H9 (cell line): ENCODE data around the gene TMIE. TPM values are rescaled to one million over a fixed set of nuclear protein-coding genes. Genes with fewer than 3 reads are reported as not detected.

ENCODE experiments used
- DNase-seq: peaks from one replicate; pipeline ENCODE4 v3.0.0-alpha.2; 2017
- H2AFZ ChIP-seq: one replicate; pipeline ENCODE4 v1.6.1; 2013; ENCODE audit warnings: mild to moderate bottlenecking, low read length, control low read depth, moderate library complexity
- H2AK5ac ChIP-seq: 2 replicates; pipeline ENCODE4 v1.6.1; 2013; ENCODE audit warnings: low read length, control low read depth, mixed read lengths; ENCODE audit not compliant: insufficient read length
- H2BK120ac ChIP-seq: one replicate; pipeline ENCODE4 v1.6.1; 2013; ENCODE audit warnings: low read depth, mild to moderate bottlenecking, low read length, control low read depth, inconsistent platforms; ENCODE audit not compliant: poor library complexity, severe bottlenecking
- H2BK12ac ChIP-seq: 2 replicates; pipeline ENCODE4 v1.6.1; 2013; ENCODE audit warnings: low read length, control low read depth, mixed read lengths, low read depth; ENCODE audit not compliant: insufficient read length
- H2BK15ac ChIP-seq: 2 replicates; pipeline ENCODE4 v1.6.1; 2013; ENCODE audit warnings: low read depth, low read length, control low read depth
- H2BK20ac ChIP-seq: one replicate; pipeline ENCODE4 v1.6.1; 2013; ENCODE audit warnings: low read depth, mild to moderate bottlenecking, low read length, control low read depth, inconsistent platforms; ENCODE audit not compliant: poor library complexity, severe bottlenecking
- H2BK5ac ChIP-seq: 2 replicates; pipeline ENCODE4 v1.6.1; 2013; ENCODE audit warnings: low read length, control low read depth, mixed read lengths; ENCODE audit not compliant: insufficient read length
- H3K14ac ChIP-seq: 2 replicates; pipeline ENCODE4 v1.6.1; 2013; ENCODE audit warnings: low read length, control low read depth; ENCODE audit not compliant: insufficient read depth
- H3K18ac ChIP-seq: 2 replicates; pipeline ENCODE4 v1.6.1; 2013; ENCODE audit warnings: low read depth, mild to moderate bottlenecking, mixed read lengths, low read length, control low read depth; ENCODE audit not compliant: insufficient read length
- H3K23ac ChIP-seq: 2 replicates; pipeline ENCODE4 v1.6.1; 2013; ENCODE audit warnings: low read length, control low read depth, mixed read lengths, low read depth; ENCODE audit not compliant: insufficient read length
- H3K23me2 ChIP-seq: 2 replicates; pipeline ENCODE4 v1.6.1; 2013; ENCODE audit warnings: low read depth, mild to moderate bottlenecking, mixed read lengths, low read length, control low read depth; ENCODE audit not compliant: insufficient read length, poor library complexity, severe bottlenecking
- H3K27ac ChIP-seq: 2 replicates; pipeline ENCODE4 v1.5.1; 2013; ENCODE audit warnings: low read length, control low read depth, mixed read lengths, low read depth; ENCODE audit not compliant: insufficient read length
- H3K27me3 ChIP-seq: 2 replicates; pipeline ENCODE4 v1.6.1; 2013; ENCODE audit warnings: low read length, control low read depth, inconsistent platforms; ENCODE audit not compliant: insufficient read depth
- H3K4ac ChIP-seq: 2 replicates; pipeline ENCODE4 v1.6.1; 2013; ENCODE audit warnings: low read depth, mild to moderate bottlenecking, control low read depth, inconsistent platforms, low read length, moderate library complexity
- H3K4me1 ChIP-seq: 2 replicates; pipeline ENCODE4 v1.6.1; 2013; ENCODE audit warnings: low read length, control low read depth, inconsistent platforms; ENCODE audit not compliant: insufficient read depth
- H3K4me2 ChIP-seq: 2 replicates; pipeline ENCODE4 v1.6.1; 2013; ENCODE audit warnings: low read length, control low read depth, mixed read lengths; ENCODE audit not compliant: insufficient read length, insufficient read depth
- H3K56ac ChIP-seq: 2 replicates; pipeline ENCODE4 v1.6.1; 2013; ENCODE audit warnings: low read depth, mild to moderate bottlenecking, mixed read lengths, low read length, control low read depth; ENCODE audit not compliant: insufficient read length
- H3K79me1 ChIP-seq: 2 replicates; pipeline ENCODE4 v1.6.1; 2013; ENCODE audit warnings: low read depth, mild to moderate bottlenecking, moderate library complexity, low read length, control low read depth, inconsistent platforms; ENCODE audit not compliant: insufficient read depth, poor library complexity, severe bottlenecking
- H3K79me2 ChIP-seq: 2 replicates; pipeline ENCODE4 v1.6.1; 2013; ENCODE audit warnings: low read length, control low read depth, inconsistent platforms; ENCODE audit not compliant: insufficient read depth
- H3K9ac ChIP-seq: 2 replicates; pipeline ENCODE4 v1.6.1; 2013; ENCODE audit warnings: low read length, control low read depth, mixed read lengths; ENCODE audit not compliant: insufficient read length; ENCODE audit errors: extremely low read depth
- H3K9me3 ChIP-seq: one replicate; pipeline ENCODE4 v1.6.1; 2013; ENCODE audit warnings: low read depth, low read length, inconsistent platforms; ENCODE audit not compliant: control insufficient read depth
- H3T11ph ChIP-seq: one replicate; pipeline ENCODE4 v1.6.1; 2013; ENCODE audit warnings: mild to moderate bottlenecking, low read length, control low read depth, inconsistent platforms
- H4K20me1 ChIP-seq: one replicate; pipeline ENCODE4 v1.6.1; 2013; ENCODE audit not compliant: control insufficient read depth, insufficient read length, insufficient read depth
- H4K5ac ChIP-seq: 2 replicates; pipeline ENCODE4 v1.6.1; 2013; ENCODE audit warnings: low read depth, mild to moderate bottlenecking, mixed read lengths, low read length, control low read depth; ENCODE audit not compliant: insufficient read length
- H4K8ac ChIP-seq: replicated peaks from 2 replicates; pipeline ENCODE4 v1.6.1; 2013; ENCODE audit warnings: low read length, control low read depth, mixed read lengths, low read depth; ENCODE audit not compliant: insufficient read length
- H4K91ac ChIP-seq: 2 replicates; pipeline ENCODE4 v1.6.1; 2013; ENCODE audit warnings: low read depth, mild to moderate bottlenecking, moderate library complexity, mixed read lengths, low read length, control low read depth; ENCODE audit not compliant: insufficient read length
- H3K27ac Mint-ChIP-seq, 3 experiments: 2 replicates in 2 of 3; 3 replicates in 1 of 3; pipeline ENCODE4 v1.8.0; 2020 to 2021; ENCODE audit warnings: mixed read lengths in 3 of 3, mild to moderate bottlenecking in 1 of 3, moderate library complexity in 1 of 3
- H3K27me3 Mint-ChIP-seq: 2 replicates; pipeline ENCODE4 v1.8.0; 2021; ENCODE audit warnings: low read depth, mild to moderate bottlenecking, moderate library complexity, mixed read lengths
- H3K36me3 Mint-ChIP-seq, 3 experiments: 2 replicates in 2 of 3; 3 replicates in 1 of 3; pipeline ENCODE4 v1.8.0; 2020 to 2021; ENCODE audit warnings: low read depth in 3 of 3, mixed read lengths in 3 of 3; ENCODE audit not compliant: insufficient read depth in 1 of 3
- H3K4me1 Mint-ChIP-seq, 2 experiments: 2 replicates each; pipeline ENCODE4 v1.8.0; 2020; ENCODE audit warnings: mixed read lengths in 2 of 2
- H3K4me3 Mint-ChIP-seq, 2 experiments: 2 replicates in 1 of 2; 3 replicates in 1 of 2; pipeline ENCODE4 v1.8.0; 2020 to 2021; ENCODE audit warnings: mild to moderate bottlenecking in 2 of 2, mixed read lengths in 2 of 2, moderate library complexity in 1 of 2
- H3K9me3 Mint-ChIP-seq, 2 experiments: 2 replicates in 1 of 2; 3 replicates in 1 of 2; pipeline ENCODE4 v1.8.0; 2020; ENCODE audit warnings: mild to moderate bottlenecking in 2 of 2, mixed read lengths in 2 of 2, moderate library complexity in 1 of 2
- CTCF ChIP-seq: fragments of 200-600 bp; sonication (generic); conservative IDR thresholded peaks from 3 replicates; pipeline ENCODE4 v1.8.0; 2021; ENCODE audit warnings: antibody characterized with exemption, mild to moderate bottlenecking
- WGBS: extraction: QIAGEN DNeasy Blood & Tissue Kit; methylation state at CpG from one replicate; pipeline ENCODE4 v1.1.7; 2013; ENCODE audit warnings: missing lambda C conversion rate, low lambda C conversion rate, mixed read lengths; ENCODE audit not compliant: insufficient read length; ENCODE audit errors: extremely low coverage; 5-methylcytosine and 5-hydroxymethylcytosine counted together
- total RNA-seq: library from RNA; stranded (reverse); gene quantifications from 2 replicates; pipeline ENCODE4 v1.2.1, GENCODE V29; 2021

Gene TMIE
- total RNA-seq, 1 experiment from 2014 or later, result 0.63 TPM

GRCh38 chr3:46693038-46693891 lies 7.9 kb upstream of the TMIE start, which contains the start of gene ALS2CL:
ALS2CL (minus strand) TSS chr3:46693679; CDS start chr3:46689440, 4,239 bp downstream.
- Mint-ChIP-seq H3K4me3 (peak within 1 kb of the TSS; percentile 66 to 82), H3K27ac (no peak within 1 kb of the TSS; a peak in 2 of 7 replicates), H3K4me1 (peaks cover 14 to 17% of the 10 kb centered on the region in 2 experiments), H3K9me3 (no peaks in the 10 kb centered on the region), H3K36me3 (no peaks in the 10 kb centered on the region; a peak in 1 of 7 replicates), H3K27me3 (peaks cover 39% of the 10 kb centered on the region)
- H3K4me2 ChIP-seq, result peak within 1 kb of the TSS; percentile 65
- no peak within 1 kb of the TSS for H3K56ac ChIP-seq
- H4K8ac ChIP-seq, result no peak within 1 kb of the TSS
- no peak within 1 kb of the TSS for H2BK5ac ChIP-seq
- H2BK15ac ChIP-seq, result no peak within 1 kb of the TSS
- H3K14ac ChIP-seq, result no peak within 1 kb of the TSS; the same call in 1 of the 2 replicates
- no peaks in the 10 kb centered on the region for H3K9me3 ChIP-seq
- no peaks in the 10 kb centered on the region; the same call in 1 of the 2 replicates for H3K4me1 ChIP-seq
- no peak within 1 kb of the TSS for H2AFZ ChIP-seq
- WGBS, result no CpG with 5 or more reads among the region's 71 CpGs
- H4K20me1 ChIP-seq, result no peaks in the 10 kb centered on the region
- H3K23ac ChIP-seq, result no peak within 1 kb of the TSS
- no peak within 1 kb of the TSS for H2AK5ac ChIP-seq
- no peak within 1 kb of the TSS for H3K27ac ChIP-seq
- no peak within 1 kb of the TSS for H2BK20ac ChIP-seq
- H3T11ph ChIP-seq, result no peak within 1 kb of the TSS
- no peak within 1 kb of the TSS for H3K4ac ChIP-seq
- peak within 1 kb of the TSS; percentile 15 for H3K18ac ChIP-seq
- no peaks in the 10 kb centered on the region for H3K79me1 ChIP-seq
- H3K9ac ChIP-seq, result no peak within 1 kb of the TSS
- DNase-seq, result peak; percentile 77
- no peak within 1 kb of the TSS for H2BK12ac ChIP-seq
- peaks cover 8% of the 10 kb centered on the region for H3K23me2 ChIP-seq
- TF ChIP-seq CTCF, result no peak; the same call in 2 of the 3 replicates
- no peaks in the 10 kb centered on the region for H3K79me2 ChIP-seq
- no peak within 1 kb of the TSS for H2BK120ac ChIP-seq
- H4K91ac ChIP-seq, result no peak within 1 kb of the TSS
- H3K27me3 ChIP-seq, result peaks cover 4% of the 10 kb centered on the region; the same call in 1 of the 2 replicates
- no peak within 1 kb of the TSS for H4K5ac ChIP-seq
